GM12875 (cell line): Measurements from ENCODE around the gene HOXA13.

ENCODE experiments used
- H3K4me3 ChIP-seq: one replicate; pipeline ENCODE4 v1.5.1; 2011; ENCODE audit warnings: low read depth, low read length, control low read depth
- TF ChIP-seq, protein P1 (sequence below): IDR thresholded peaks from 2 replicates; pipeline ENCODE4 v1.5.1; 2011; ENCODE audit warnings: low read depth, mild to moderate bottlenecking, control low read depth, inconsistent platforms, low read length, moderate library complexity, borderline replicate concordance; ENCODE audit not compliant: insufficient read depth

The HOXA13 gene

GRCh38 chr7:27154901-27155815, 44.7 kb downstream of the HOXA13 start:
- TF ChIP-seq, protein P1, sequence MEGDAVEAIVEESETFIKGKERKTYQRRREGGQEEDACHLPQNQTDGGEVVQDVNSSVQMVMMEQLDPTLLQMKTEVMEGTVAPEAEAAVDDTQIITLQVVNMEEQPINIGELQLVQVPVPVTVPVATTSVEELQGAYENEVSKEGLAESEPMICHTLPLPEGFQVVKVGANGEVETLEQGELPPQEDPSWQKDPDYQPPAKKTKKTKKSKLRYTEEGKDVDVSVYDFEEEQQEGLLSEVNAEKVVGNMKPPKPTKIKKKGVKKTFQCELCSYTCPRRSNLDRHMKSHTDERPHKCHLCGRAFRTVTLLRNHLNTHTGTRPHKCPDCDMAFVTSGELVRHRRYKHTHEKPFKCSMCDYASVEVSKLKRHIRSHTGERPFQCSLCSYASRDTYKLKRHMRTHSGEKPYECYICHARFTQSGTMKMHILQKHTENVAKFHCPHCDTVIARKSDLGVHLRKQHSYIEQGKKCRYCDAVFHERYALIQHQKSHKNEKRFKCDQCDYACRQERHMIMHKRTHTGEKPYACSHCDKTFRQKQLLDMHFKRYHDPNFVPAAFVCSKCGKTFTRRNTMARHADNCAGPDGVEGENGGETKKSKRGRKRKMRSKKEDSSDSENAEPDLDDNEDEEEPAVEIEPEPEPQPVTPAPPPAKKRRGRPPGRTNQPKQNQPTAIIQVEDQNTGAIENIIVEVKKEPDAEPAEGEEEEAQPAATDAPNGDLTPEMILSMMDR = no peak
- no peak overlapping the region for H3K4me3 ChIP-seq

- no peak overlapping the region for H3K4me3 ChIP-seq
- TF ChIP-seq, protein P1 = no peak
Observed at GRCh38 chr7:27154369-27154768, 45.5 kb downstream of the HOXA13 start.

GRCh38 chr7:27153526-27153925, 46.4 kb downstream of the HOXA13 start:
- no peak overlapping the region for H3K4me3 ChIP-seq
- TF ChIP-seq, protein P1 = no peak

DNA sequence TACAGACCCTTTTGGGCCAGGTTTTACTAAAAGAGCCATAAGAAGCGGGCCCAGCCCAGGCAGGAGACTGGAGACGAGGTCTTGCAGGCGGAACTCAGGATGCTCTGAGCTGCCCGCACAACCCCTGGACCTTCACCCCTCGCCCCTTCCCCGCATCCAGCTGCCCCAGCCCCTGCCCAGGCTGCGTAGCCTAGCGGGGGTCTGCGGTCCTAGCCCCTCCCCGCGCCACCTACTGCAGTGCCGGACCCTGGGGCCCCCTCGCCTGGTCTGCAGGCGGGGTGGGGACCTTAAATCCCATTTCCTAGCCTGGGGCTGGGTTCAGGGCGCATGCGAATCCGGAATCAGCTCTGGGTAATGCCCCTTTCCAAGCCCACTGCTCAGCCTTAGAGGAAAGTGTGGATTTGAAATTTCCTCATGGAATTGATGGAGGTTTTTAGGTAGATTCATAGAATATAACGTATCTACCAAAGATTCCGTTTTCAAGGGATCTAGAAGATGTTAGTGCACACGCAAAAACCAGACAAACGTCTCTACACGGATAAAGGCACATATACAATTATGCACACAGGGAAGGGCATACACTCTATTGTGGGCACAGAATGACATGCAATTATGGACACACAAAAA, 47.0 kb downstream of the HOXA13 start:
- no peak overlapping the region for H3K4me3 ChIP-seq
- TF ChIP-seq, protein P1 = no peak

GRCh38 chr7:27151931-27152815, 47.7 kb downstream of the HOXA13 start, which contains the start of gene HOXA3:
TSS of gene HOXA3 (minus strand) at chr7:27152583. CDS start at chr7:27110640, 41,943 bp downstream.
- H3K4me3 ChIP-seq = no peak within 1 kb of the TSS

DNA sequence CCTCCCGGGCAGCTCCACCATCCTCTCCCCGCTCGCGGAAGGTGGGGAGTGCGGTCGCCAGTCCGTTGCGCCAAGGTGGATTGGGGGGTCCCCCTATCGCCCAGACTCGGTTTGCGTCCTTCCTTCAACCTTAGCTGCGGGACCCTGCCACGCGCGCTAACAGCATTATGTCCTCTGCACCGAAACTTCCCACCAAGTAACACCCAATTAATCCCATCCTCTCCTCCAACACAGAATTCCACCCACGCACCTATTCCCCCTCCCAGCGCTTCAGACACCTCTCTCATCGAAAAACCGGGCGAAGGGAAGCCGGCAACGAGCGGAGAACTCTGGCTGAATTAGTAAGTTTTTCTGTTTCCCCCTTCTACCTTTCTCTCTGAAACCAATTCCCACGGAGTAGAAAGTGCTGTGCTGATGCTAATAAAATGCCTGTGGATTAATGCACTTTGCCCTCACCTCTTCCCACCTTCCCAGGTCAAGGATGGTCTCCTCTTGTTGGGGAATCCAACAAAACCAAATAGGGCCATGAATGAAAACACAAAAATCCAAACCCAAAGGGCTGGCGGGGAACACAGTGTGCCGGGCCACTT, 48.5 kb downstream of the HOXA13 start:
- H3K4me3 ChIP-seq = peak overlapping the region; percentile 33
- TF ChIP-seq, protein P1 = no peak

More at GRCh38 chr7:27151931-27152815, 47.7 kb downstream of the HOXA13 start, which contains the start of gene HOXA3:
- TF ChIP-seq, protein P1 = no peak
